Activated T-helper 2 cell treated with anti-CD3 and anti-CD28 coated beads, Interferon-gamma antibody, Interleukin-2, Interleukin-4, amounts not matched to agents 10 μg/mL and 5 μg/mL and 100 μg/mL, durations not matched to agents 14 hours and 24 hours and 36 hours (primary cell): ENCODE measurements around the gene OR1J4. TPM values are rescaled to one million over a fixed set of nuclear protein-coding genes. Genes with fewer than 3 reads are reported as not detected.
"Not testable (repeated sequence)": the region's sequence is repeated elsewhere in the genome, so short reads cannot be mapped to it uniquely, and the experiment has no call there.

Source experiments
- DNase-seq: peaks from one replicate; pipeline ENCODE4 v3.0.0; 2021; ENCODE audit warnings: low spot score
- H3K27ac Mint-ChIP-seq: one replicate; pipeline ENCODE4 v1.8.0; 2021; ENCODE audit warnings: mixed read lengths
- H3K27me3 Mint-ChIP-seq: one replicate; pipeline ENCODE4 v1.8.0; 2021; ENCODE audit warnings: low read depth, mixed read lengths
- H3K36me3 Mint-ChIP-seq: one replicate; pipeline ENCODE4 v1.8.0; 2021; ENCODE audit warnings: low read depth, mixed read lengths
- H3K4me1 Mint-ChIP-seq: one replicate; pipeline ENCODE4 v1.8.0; 2021; ENCODE audit warnings: low read depth, mixed read lengths
- H3K4me3 Mint-ChIP-seq: one replicate; pipeline ENCODE4 v1.8.0; 2021; ENCODE audit warnings: low read depth, mild to moderate bottlenecking, moderate library complexity, mixed read lengths
- H3K9me3 Mint-ChIP-seq: one replicate; pipeline ENCODE4 v1.8.0; 2021; ENCODE audit warnings: mixed read lengths
- intact Hi-C: fragments of 100-400 bp; cut with micrococcal nuclease; formaldehyde crosslinking; loops from one replicate; pipeline ENCODE4 v1.15.1; 2023
- total RNA-seq: library from RNA; stranded (reverse); gene quantifications from 2 replicates; pipeline ENCODE4 v1.2.3, GENCODE V29; 2022

Gene OR1J4
- total RNA-seq, 1 donor from 2014 or later, result not detected

- intact Hi-C loops, result no loop called here
- no peaks in the 10 kb centered on the region for H3K36me3 Mint-ChIP-seq
Measured at GRCh38 chr9:122536134-122536533, 17.2 kb downstream of the OR1J4 start.

DNA sequence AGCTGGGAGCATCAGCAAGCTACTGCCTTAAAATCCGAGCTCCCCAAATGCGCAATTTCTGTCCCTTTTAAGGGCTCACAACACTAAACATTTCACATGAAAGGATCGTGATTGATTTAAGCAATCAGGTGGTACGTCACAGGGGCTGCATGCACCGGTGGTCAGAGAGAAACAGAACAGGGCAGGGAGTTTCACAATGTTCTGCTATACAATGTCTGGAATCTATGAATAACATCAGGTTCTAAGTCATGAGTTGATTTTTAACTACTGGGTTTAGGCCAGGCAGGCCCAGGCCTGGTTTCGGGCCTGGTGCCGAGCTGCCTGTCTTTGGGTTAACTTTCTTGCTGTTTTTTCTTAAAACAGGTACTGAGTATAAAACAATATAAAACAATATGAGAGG is 18.1 kb downstream of the OR1J4 start:
- intact Hi-C loops, H3K36me3 Mint-ChIP-seq, H3K9me3 Mint-ChIP-seq: not testable (repeated sequence)

More at GRCh38 chr9:122536134-122536533, 17.2 kb downstream of the OR1J4 start:
- Mint-ChIP-seq H3K4me1 (no peaks in the 10 kb centered on the region), H3K27me3 (no peaks in the 10 kb centered on the region), H3K27ac (no peak overlapping the region), H3K4me3 (no peak overlapping the region), H3K9me3 (no peaks in the 10 kb centered on the region)
- DNase-seq, result no peak

DNA sequence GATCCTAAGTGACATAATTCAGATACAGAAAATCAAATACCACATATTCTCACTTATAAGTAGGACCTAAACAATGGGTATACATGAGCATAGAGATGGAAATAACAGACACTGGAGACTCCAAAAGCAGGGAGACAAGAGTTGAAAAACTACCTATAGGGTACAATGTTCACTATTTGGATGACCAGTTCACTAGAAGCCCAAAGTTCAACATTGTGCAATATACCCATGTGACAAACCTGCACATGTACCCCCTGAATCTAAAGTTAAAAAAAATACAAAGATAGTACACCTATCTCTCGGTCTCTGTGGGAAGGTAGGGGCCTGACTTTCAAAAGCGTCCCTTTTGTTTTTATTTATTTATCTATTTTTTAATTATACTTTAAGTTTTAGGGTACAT is 19.8 kb downstream of the OR1J4 start:
- H3K36me3 Mint-ChIP-seq, result no peaks in the 10 kb centered on the region
- intact Hi-C loops, result no loop called here
- H3K9me3 Mint-ChIP-seq, result no peaks in the 10 kb centered on the region
- no peak overlapping the region for H3K27ac Mint-ChIP-seq
- no peaks in the 10 kb centered on the region for H3K4me1 Mint-ChIP-seq
- no peaks in the 10 kb centered on the region for H3K27me3 Mint-ChIP-seq
- DNase-seq, result no peak
- H3K4me3 Mint-ChIP-seq, result no peak overlapping the region

More for the DNA sequence above, 18.1 kb downstream of the OR1J4 start:
- H3K4me1 Mint-ChIP-seq, H3K27me3 Mint-ChIP-seq, H3K4me3 Mint-ChIP-seq, H3K27ac Mint-ChIP-seq, DNase-seq: not testable (repeated sequence)

GRCh38 chr9:122546196-122546595 is 27.3 kb downstream of the OR1J4 start:
- H3K4me1 Mint-ChIP-seq, result no peaks in the 10 kb centered on the region
- no peaks in the 10 kb centered on the region for H3K36me3 Mint-ChIP-seq
- no peaks in the 10 kb centered on the region for H3K9me3 Mint-ChIP-seq
- no peak overlapping the region for H3K27ac Mint-ChIP-seq
- no peak for DNase-seq
- no peak overlapping the region for H3K4me3 Mint-ChIP-seq
- H3K27me3 Mint-ChIP-seq, result peaks cover 6% of the 10 kb centered on the region
- intact Hi-C loops, result no loop called here

DNA sequence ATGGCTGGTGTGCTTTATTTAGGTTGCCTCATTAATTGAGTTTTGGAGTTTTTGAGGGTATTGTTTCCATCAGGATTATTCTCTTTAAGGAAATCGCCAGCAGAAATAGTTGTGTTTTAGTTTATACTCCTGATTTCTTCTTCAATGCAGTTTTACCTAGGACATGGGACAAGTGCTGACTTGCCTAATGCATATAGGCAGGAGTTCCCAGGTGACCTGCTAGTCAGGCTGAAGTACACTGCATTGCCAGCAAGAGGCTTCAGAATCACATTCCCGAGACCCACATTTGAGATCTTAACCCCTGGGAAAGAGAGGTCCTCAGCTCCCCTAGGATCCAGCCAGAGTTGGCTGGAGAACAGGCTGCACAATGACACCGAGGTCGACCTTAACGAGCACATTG is 32.4 kb downstream of the OR1J4 start:
- intact Hi-C loops, result no loop called here
- H3K4me3 Mint-ChIP-seq, result no peak overlapping the region
- no peaks in the 10 kb centered on the region for H3K9me3 Mint-ChIP-seq
- no peaks in the 10 kb centered on the region for H3K4me1 Mint-ChIP-seq
- H3K27ac Mint-ChIP-seq, result no peak overlapping the region
- no peak for DNase-seq
- no peaks in the 10 kb centered on the region for H3K36me3 Mint-ChIP-seq
- peaks cover 14% of the 10 kb centered on the region for H3K27me3 Mint-ChIP-seq

- H3K4me3 Mint-ChIP-seq, result no peak within 1 kb of the TSS
- DNase-seq, result no peak
- H3K27ac Mint-ChIP-seq, result no peak within 1 kb of the TSS
- no peaks in the 10 kb centered on the region for H3K36me3 Mint-ChIP-seq
- no peaks in the 10 kb centered on the region for H3K9me3 Mint-ChIP-seq
- H3K4me1 Mint-ChIP-seq, result no peaks in the 10 kb centered on the region
- peaks cover 17% of the 10 kb centered on the region for H3K27me3 Mint-ChIP-seq
- intact Hi-C loops, result no loop called here
Measured at GRCh38 chr9:122552812-122553211, 33.9 kb downstream of the OR1J4 start, which contains the start of gene OR1N2. TSS of gene OR1N2 (plus strand) at chr9:122553112. CDS start at chr9:122553212, 100 bp downstream.

- H3K9me3 Mint-ChIP-seq, result peaks cover 12% of the 10 kb centered on the region
- no peak overlapping the region for H3K4me3 Mint-ChIP-seq
- no peaks in the 10 kb centered on the region for H3K36me3 Mint-ChIP-seq
- peaks cover 9% of the 10 kb centered on the region for H3K4me1 Mint-ChIP-seq
- DNase-seq, result no peak
- no peak overlapping the region for H3K27ac Mint-ChIP-seq
- intact Hi-C loops, result loop anchor here (5.0 kb wide), 1 partner anchor 246 kb away; no protein-coding TSS in a partner anchor
- peaks cover 7% of the 10 kb centered on the region for H3K27me3 Mint-ChIP-seq
Measured at GRCh38 chr9:122561446-122561845, 42.5 kb downstream of the OR1J4 start.

DNA sequence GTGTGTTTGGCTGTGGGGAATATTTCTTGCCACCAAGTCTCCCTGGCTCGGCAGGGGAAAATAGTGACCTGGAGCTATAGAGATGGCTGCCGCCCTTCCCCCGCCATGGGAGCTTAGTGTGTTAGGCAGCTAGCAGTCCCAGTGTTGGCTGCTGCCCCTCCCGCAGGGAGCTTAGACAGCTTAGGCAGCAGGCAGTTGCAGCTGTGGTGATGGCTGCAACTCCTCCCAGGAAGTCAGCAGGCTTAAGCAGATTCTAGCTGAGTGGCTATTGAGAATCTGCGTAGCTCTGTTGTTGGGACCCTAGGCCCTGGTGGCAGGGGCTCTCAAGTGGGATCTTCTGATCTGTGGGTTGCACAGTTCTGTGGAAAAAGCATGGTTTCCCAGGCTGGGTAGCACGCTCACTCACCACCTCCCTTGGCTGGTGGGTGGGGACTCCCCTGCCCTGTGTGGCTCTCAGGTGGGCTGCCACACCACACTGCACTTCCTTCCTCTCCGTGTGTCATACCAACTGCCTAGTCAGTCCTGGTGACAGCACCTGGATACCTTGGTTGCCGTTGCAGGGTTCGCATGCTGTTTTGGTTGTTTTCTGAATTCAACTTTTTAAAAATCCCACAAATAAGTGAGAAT is 43.3 kb downstream of the OR1J4 start:
- no peaks in the 10 kb centered on the region for H3K36me3 Mint-ChIP-seq
- peaks cover 12% of the 10 kb centered on the region for H3K9me3 Mint-ChIP-seq
- H3K27ac Mint-ChIP-seq, result no peak overlapping the region
- no peak overlapping the region for H3K4me3 Mint-ChIP-seq
- peaks cover 7% of the 10 kb centered on the region for H3K27me3 Mint-ChIP-seq
- intact Hi-C loops, result loop anchor here (5.0 kb wide), 1 partner anchor 245 kb away; no protein-coding TSS in a partner anchor
- H3K4me1 Mint-ChIP-seq, result peaks cover 9% of the 10 kb centered on the region
- DNase-seq, result no peak

GRCh38 chr9:122567901-122568300 is 49.0 kb downstream of the OR1J4 start:
- Mint-ChIP-seq H3K27ac (no peak overlapping the region), H3K36me3 (no peaks in the 10 kb centered on the region), H3K27me3 (no peaks in the 10 kb centered on the region), H3K4me3 (no peak overlapping the region), H3K4me1 (peaks cover 12% of the 10 kb centered on the region), H3K9me3 (peaks cover 8% of the 10 kb centered on the region)
- DNase-seq, result no peak
- intact Hi-C loops, result no loop called here

Other genes starting within 250 kb of the OR1J4 start
- gene PTGS1, start 148.1 kb upstream of the OR1J4 start, total RNA-seq, result 0.55 and 0.71 TPM in 2 replicates
- not detected in 2 replicates for gene OR1J1, start 41.2 kb upstream of the OR1J4 start, total RNA-seq
- gene OR1J2, start 8.3 kb upstream of the OR1J4 start, total RNA-seq, result not detected in 2 replicates
- not detected in 2 replicates for gene OR1N1, start 8.2 kb downstream of the OR1J4 start, total RNA-seq
- gene OR1N2, start 34.0 kb downstream of the OR1J4 start, total RNA-seq, result not detected in 2 replicates
- 0.18 TPM in 1 of 2 replicates, not detected in the other for gene OR1L8, start 64.2 kb downstream of the OR1J4 start, total RNA-seq
- not detected in 2 replicates for gene OR1Q1, start 95.6 kb downstream of the OR1J4 start, total RNA-seq
- gene OR1B1, start 138.5 kb downstream of the OR1J4 start, total RNA-seq, result not detected in 2 replicates
- not detected in 2 replicates for gene OR1L1, start 142.6 kb downstream of the OR1J4 start, total RNA-seq
- not detected in 2 replicates for gene OR1L3, start 156.0 kb downstream of the OR1J4 start, total RNA-seq
- gene OR1L4, start 204.8 kb downstream of the OR1J4 start, total RNA-seq, result not detected in 2 replicates
- gene OR1L6, start 223.2 kb downstream of the OR1J4 start, total RNA-seq, result not detected in 2 replicates